ENCODE data around the gene ZNF219. TPM values are rescaled to one million over a fixed set of nuclear protein-coding genes. Genes with fewer than 3 reads are reported as not detected.

The ZNF219 gene
- total RNA-seq, 1 donor: 8.9 TPM

DNA sequence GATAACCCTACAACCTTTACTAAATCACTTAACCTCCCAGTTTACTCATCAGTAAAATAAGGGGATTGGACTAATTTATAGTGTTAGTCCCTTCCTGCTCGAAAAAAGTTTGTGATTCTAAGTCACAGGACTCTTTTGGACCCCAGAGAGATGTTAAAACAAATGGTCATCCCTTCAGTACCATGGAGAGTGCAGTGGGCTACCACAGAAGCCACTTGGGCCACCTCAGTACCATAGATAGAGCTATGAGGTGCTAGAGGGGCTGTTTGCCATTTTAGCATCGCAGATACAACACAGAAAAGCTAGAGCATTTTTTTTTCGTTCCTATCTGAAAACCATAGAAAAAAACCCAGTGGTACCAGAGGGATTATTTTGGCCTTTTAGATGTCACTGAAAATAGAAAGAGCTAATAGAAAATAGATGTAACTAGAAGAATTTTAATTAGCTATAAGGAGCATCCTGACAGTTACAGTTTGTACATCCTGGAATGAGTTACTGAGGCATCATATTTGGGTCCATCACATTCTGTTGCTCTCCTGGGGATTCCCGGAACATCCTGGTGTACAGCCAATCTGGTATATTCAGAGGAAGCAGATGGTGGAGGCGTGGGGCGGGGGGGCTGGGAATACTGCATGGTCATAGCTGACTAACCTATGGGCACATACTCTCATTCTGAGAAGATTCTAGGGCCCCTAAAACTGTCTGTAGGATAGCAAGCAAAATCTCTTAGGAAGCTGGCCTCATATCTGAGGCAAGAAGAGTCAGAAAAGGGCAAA, 2.8 kb downstream of the ZNF219 start:
- peaks cover 18% of the 10 kb centered on the region for H3K4me1 ChIP-seq (ENCODE audit: insufficient read depth, low read length)
- H3K9me3 ChIP-seq (ENCODE audit: low read depth, low read length): no peaks in the 10 kb centered on the region
- no peak overlapping the region for H3K4me3 ChIP-seq (ENCODE audit: low read length)
- peaks cover 3% of the 10 kb centered on the region for H3K27me3 ChIP-seq (ENCODE audit: insufficient read depth, low read length)

DNA sequence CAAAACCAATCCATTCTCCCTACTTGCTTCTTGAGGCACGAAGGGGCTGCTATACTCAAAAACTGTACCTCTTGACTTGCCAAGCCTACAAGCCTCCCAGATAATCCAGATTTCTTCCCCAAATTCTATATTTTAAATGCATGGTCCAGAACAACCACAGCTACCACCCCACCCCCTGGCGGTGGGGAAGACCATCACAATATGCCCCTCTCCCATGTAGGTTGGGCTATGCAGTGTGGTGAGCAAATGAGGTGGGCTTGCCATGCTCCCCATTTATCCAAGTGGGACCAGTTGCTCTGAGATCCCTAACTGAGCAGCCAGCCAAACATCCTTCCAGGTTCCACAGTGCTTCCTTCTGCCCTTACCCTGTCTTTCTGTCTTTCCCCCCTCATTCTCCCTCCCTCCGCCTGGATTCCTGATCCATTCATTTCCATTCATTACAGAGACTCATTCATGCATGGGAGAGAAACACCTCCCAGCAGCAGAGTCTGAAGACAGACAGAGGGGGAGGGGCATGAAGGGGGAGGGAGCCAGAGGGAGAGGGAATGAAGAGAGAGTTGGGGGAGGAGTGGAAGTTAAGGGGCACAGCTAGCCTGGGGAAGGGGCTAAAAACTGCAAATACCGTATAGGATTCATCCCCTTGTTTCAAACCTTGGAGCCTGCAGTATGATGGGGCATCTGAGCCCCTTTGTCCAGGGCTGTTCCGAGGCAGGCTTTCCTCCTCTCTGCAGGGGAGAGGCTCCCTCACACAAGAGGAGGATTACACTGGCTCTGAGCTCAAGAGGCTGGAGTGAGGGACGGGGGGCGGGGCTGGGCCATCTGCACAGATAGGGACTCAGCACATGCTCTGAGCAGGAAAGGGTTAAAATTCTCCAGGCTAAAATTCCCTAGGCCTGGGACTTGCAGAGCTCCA, 4.4 kb downstream of the ZNF219 start:
- Histone ChIP-seq H3K9me3 (ENCODE audit: low read depth, low read length) (no peaks in the 10 kb centered on the region), H3K4me3 (ENCODE audit: low read length) (no peak overlapping the region), H3K27me3 (ENCODE audit: insufficient read depth, low read length) (peaks cover 3% of the 10 kb centered on the region), H3K4me1 (ENCODE audit: insufficient read depth, low read length) (peaks cover 13% of the 10 kb centered on the region)

GRCh38 chr14:21093018-21093417, 5.4 kb downstream of the ZNF219 start:
- Histone ChIP-seq H3K4me3 (ENCODE audit: low read length) (no peak overlapping the region), H3K27me3 (ENCODE audit: insufficient read depth, low read length) (no peaks in the 10 kb centered on the region), H3K4me1 (ENCODE audit: insufficient read depth, low read length) (peaks cover 16% of the 10 kb centered on the region), H3K9me3 (ENCODE audit: low read depth, low read length) (no peaks in the 10 kb centered on the region)

- H3K9me3 ChIP-seq (ENCODE audit: low read depth, low read length): no peaks in the 10 kb centered on the region
- H3K4me3 ChIP-seq (ENCODE audit: low read length): no peak overlapping the region
- H3K27me3 ChIP-seq (ENCODE audit: insufficient read depth, low read length): no peaks in the 10 kb centered on the region
- peaks cover 20% of the 10 kb centered on the region for H3K4me1 ChIP-seq (ENCODE audit: insufficient read depth, low read length)
Measured at GRCh38 chr14:21092273-21093011, 6.0 kb downstream of the ZNF219 start.

DNA sequence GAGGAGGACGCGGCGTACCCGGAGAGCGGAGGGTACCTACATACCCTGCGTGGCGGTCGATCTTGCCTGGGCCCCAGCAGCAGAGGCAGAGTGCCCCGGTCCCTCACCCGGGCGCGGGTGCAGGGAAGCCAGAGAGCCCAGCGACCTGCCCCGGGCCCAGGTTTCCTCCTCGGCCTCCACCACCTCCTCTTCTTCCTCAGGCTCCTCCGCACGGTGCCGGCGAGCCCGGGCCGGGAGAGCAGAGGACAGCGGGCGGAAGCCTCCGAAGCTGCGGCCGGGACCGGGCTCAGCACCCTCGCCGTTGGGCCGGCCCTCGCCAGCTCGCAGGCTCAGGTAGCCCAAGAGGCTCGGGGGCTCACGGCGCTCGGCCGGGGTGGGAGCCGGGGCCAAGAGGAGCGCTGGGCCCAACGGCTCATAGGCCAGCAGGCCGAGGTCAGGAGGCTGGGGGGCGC, 6.6 kb downstream of the ZNF219 start:
- Histone ChIP-seq H3K9me3 (ENCODE audit: low read depth, low read length) (no peaks in the 10 kb centered on the region), H3K4me3 (ENCODE audit: low read length) (no peak overlapping the region), H3K4me1 (ENCODE audit: insufficient read depth, low read length) (peaks cover 22% of the 10 kb centered on the region), H3K27me3 (ENCODE audit: insufficient read depth, low read length) (no peaks in the 10 kb centered on the region)

GRCh38 chr14:21090940-21091663, 7.4 kb downstream of the ZNF219 start:
- H3K9me3 ChIP-seq (ENCODE audit: low read depth, low read length): no peaks in the 10 kb centered on the region
- no peak overlapping the region for H3K4me3 ChIP-seq (ENCODE audit: low read length)
- H3K4me1 ChIP-seq (ENCODE audit: insufficient read depth, low read length): peaks cover 29% of the 10 kb centered on the region
- H3K27me3 ChIP-seq (ENCODE audit: insufficient read depth, low read length): no peaks in the 10 kb centered on the region

GRCh38 chr14:21090194-21090939, 8.1 kb downstream of the ZNF219 start:
- H3K9me3 ChIP-seq (ENCODE audit: low read depth, low read length): no peaks in the 10 kb centered on the region
- no peaks in the 10 kb centered on the region for H3K27me3 ChIP-seq (ENCODE audit: insufficient read depth, low read length)
- H3K4me1 ChIP-seq (ENCODE audit: insufficient read depth, low read length): peaks cover 37% of the 10 kb centered on the region
- H3K4me3 ChIP-seq (ENCODE audit: low read length): no peak overlapping the region

- Histone ChIP-seq H3K9me3 (ENCODE audit: low read depth, low read length) (no peaks in the 10 kb centered on the region), H3K4me3 (ENCODE audit: low read length) (no peak overlapping the region), H3K27me3 (ENCODE audit: insufficient read depth, low read length) (no peaks in the 10 kb centered on the region), H3K4me1 (ENCODE audit: insufficient read depth, low read length) (peaks cover 42% of the 10 kb centered on the region)
Measured at GRCh38 chr14:21089877-21090193, 8.6 kb downstream of the ZNF219 start.

GRCh38 chr14:21089271-21089670, 9.2 kb downstream of the ZNF219 start:
- no peak overlapping the region for H3K4me3 ChIP-seq (ENCODE audit: low read length)
- no peaks in the 10 kb centered on the region for H3K9me3 ChIP-seq (ENCODE audit: low read depth, low read length)
- peaks cover 48% of the 10 kb centered on the region for H3K4me1 ChIP-seq (ENCODE audit: insufficient read depth, low read length)
- no peaks in the 10 kb centered on the region for H3K27me3 ChIP-seq (ENCODE audit: insufficient read depth, low read length)

DNA sequence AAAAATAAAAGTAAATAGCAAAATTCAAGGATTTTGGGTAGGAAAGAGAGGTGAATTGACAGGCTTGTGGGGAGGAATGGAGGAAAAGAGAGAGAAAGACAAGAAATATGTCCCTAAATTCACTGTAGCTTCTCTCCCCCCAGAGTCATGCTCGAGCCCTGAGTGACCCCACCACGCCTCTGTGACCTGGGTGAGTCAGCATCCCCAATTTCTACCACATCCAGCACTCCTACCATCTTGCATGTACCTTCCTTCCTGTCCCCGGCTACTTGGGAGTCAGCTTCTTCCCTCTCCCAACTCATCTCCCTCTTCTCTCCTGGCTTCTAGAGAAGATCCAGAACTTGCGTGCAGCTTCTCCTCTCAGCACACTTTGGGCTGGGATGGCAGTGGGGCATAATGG, 9.8 kb downstream of the ZNF219 start:
- Histone ChIP-seq H3K27me3 (ENCODE audit: insufficient read depth, low read length) (no peaks in the 10 kb centered on the region), H3K9me3 (ENCODE audit: low read depth, low read length) (no peaks in the 10 kb centered on the region), H3K4me1 (ENCODE audit: insufficient read depth, low read length) (peaks cover 50% of the 10 kb centered on the region), H3K4me3 (ENCODE audit: low read length) (no peak overlapping the region)

DNA sequence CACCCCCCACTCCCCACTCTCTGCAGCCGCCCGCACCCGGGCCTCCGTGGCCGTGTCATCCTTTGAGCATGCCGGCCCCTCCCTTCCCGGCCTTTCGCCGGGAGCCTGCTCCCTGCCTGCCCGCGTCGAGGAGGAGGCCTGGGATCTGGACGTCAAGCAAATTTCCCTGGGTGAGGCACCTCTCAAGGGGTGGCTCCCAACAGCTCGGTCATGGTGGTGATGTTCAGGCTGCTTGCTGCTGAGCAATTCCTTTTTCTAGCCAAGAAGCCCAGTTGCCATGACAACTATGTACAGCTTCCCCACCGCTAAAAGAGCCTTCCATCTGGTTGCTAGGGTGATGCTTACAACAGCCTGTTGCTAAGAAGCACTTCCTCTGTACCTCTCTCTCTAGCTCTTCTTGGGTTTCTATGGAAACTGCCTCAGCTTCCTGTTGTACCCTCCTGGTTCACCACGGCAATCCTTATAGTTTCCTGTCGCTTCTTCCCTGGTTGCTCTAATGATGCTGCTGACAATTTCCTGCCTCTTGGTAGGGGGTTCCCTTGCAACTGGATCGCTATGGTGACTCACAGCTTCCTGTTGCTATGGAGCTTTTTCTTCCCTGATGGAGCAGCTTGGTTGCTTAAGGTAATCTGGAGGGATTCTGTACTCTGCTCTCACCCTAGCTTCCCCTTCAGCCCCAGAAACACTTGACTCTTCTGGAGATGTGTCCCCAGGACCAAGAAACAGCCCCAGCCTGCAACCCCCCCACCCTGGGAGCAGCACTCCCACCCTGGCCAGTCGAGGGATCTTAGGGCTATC, 11.0 kb downstream of the ZNF219 start:
- peaks cover 46% of the 10 kb centered on the region for H3K4me1 ChIP-seq (ENCODE audit: insufficient read depth, low read length)

DNA sequence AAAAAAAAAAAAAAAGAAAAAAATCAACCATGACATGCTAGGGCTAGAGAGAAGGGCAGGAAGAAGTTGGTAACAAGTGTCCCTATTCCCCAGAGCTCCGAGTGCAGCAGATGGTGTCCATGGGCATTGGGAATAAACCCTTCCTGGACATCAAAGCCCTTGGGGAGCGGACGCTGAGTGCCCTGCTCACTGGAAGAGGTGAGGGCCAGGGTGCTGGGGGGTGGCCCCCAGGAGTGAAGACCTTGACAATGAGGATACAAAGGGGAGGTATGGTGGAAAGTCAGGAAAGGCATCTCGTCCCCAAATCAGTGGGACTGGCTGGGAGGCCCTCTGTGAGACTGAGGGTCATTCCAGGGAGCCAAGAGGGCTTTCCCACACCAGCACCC, 11.6 kb downstream of the ZNF219 start:
- Histone ChIP-seq H3K4me1 (ENCODE audit: insufficient read depth, low read length) (peaks cover 46% of the 10 kb centered on the region), H3K27me3 (ENCODE audit: insufficient read depth, low read length) (no peaks in the 10 kb centered on the region), H3K4me3 (ENCODE audit: low read length) (no peak overlapping the region), H3K9me3 (ENCODE audit: low read depth, low read length) (no peaks in the 10 kb centered on the region)

More for the DNA sequence above, 11.0 kb downstream of the ZNF219 start:
- Histone ChIP-seq H3K4me3 (ENCODE audit: low read length) (no peak overlapping the region), H3K9me3 (ENCODE audit: low read depth, low read length) (no peaks in the 10 kb centered on the region), H3K27me3 (ENCODE audit: insufficient read depth, low read length) (no peaks in the 10 kb centered on the region)

- Histone ChIP-seq H3K4me3 (ENCODE audit: low read length) (no peak overlapping the region), H3K4me1 (ENCODE audit: insufficient read depth, low read length) (peaks cover 46% of the 10 kb centered on the region), H3K9me3 (ENCODE audit: low read depth, low read length) (no peaks in the 10 kb centered on the region), H3K27me3 (ENCODE audit: insufficient read depth, low read length) (no peaks in the 10 kb centered on the region)
Measured at GRCh38 chr14:21084998-21085853, 13.2 kb downstream of the ZNF219 start.

All from mononuclear cell (primary cell).